RWPE2 (cell line): ENCODE results near the gene RORB.

Experiments
- ATAC-seq: fragments of 200-7000 bp; cut with Tn5 transposase; 3 replicates; pipeline ENCODE4 v1.9.1; 2021; ENCODE audit warnings: low read depth
- DNase-seq: peaks from one replicate; pipeline ENCODE4 v3.0.0-alpha.2; 2020; ENCODE audit warnings: low spot score
- H3K27ac ChIP-seq: fragments of 450-650 bp; 2 replicates; pipeline ENCODE4 v1.5.1; 2017; ENCODE audit warnings: mild to moderate bottlenecking; ENCODE audit not compliant: poor library complexity, severe bottlenecking
- H3K27me3 ChIP-seq: fragments of 250-450 bp; sonication (Bioruptor Pico); 2 replicates; pipeline ENCODE4 v1.5.1; 2021; ENCODE audit warnings: mild to moderate bottlenecking, moderate library complexity; ENCODE audit not compliant: insufficient read depth, poor library complexity, severe bottlenecking
- H3K36me3 ChIP-seq: fragments of 250-450 bp; sonication (Bioruptor Pico); 2 replicates; pipeline ENCODE4 v1.5.1; 2020; ENCODE audit warnings: low read depth, mild to moderate bottlenecking, moderate library complexity
- H3K4me1 ChIP-seq: fragments of 250-450 bp; sonication (Bioruptor Pico); 2 replicates; pipeline ENCODE4 v1.5.1; 2021; ENCODE audit warnings: mild to moderate bottlenecking, moderate library complexity; ENCODE audit not compliant: insufficient read depth, poor library complexity, severe bottlenecking
- H3K4me3 ChIP-seq: fragments of 250-450 bp; sonication (Bioruptor Pico); 2 replicates; pipeline ENCODE4 v1.5.1; 2021; ENCODE audit warnings: mild to moderate bottlenecking, moderate library complexity; ENCODE audit not compliant: severe bottlenecking
- H3K9me3 ChIP-seq: fragments of 250-450 bp; sonication (Bioruptor Pico); 2 replicates; pipeline ENCODE4 v1.5.1; 2021; ENCODE audit warnings: mild to moderate bottlenecking, moderate library complexity; ENCODE audit not compliant: severe bottlenecking
- TF ChIP-seq, protein P1 (sequence below): fragments of 450-650 bp; IDR thresholded peaks from one replicate; pipeline ENCODE4 v1.5.1; 2017; ENCODE audit warnings: mild to moderate bottlenecking, moderate library complexity; ENCODE audit not compliant: poor library complexity, severe bottlenecking

The RORB gene

DNA sequence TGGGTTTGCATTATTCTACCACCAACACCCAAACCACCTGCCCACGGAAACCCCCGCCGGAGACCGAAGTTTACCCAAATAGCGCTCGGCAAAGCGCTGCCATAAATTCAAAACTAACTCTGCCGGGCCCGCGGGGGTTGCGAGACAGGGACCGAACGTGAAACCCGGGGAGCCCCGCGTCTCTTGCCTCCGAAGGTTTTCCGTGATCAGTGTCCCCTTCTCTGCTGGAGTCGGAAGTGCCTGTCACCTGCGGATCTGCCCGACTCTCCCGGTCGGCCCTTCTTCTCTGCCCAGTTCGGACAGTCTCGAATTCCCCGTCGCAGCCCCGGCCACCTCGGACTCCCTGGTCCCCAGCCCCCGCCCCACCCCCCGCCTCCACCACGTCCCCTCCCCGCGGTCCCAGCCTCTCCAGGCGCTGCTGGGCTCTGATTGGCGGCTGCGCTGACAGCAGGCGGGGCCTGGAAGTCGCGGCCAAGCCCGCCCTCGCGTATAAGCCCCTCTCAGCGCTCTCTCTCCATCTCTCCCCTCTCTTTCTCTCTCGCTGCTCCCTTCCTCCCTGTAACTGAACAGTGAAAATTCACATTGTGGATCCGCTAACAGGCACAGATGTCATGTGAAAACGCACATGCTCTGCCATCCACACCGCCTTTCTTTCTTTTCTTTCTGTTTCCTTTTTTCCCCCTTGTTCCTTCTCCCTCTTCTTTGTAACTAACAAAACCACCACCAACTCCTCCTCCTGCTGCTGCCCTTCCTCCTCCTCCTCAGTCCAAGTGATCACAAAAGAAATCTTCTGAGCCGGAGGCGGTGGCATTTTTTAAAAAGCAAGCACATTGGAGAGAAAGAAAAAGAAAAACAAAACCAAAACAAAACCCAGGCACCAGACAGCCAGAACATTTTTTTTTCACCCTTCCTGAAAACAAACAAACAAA lies at the start of gene RORB:
Gene RORB (plus strand): TSS at position 517 of the 929 bp plus-strand sequence. CDS start 642 bp downstream, outside the sequence.
- ATAC-seq, result peak; percentile 59
- peak within 1 kb of the TSS; percentile 33 for H3K4me3 ChIP-seq
- no peaks in the 10 kb centered on the region for H3K9me3 ChIP-seq
- no peak within 1 kb of the TSS for H3K27ac ChIP-seq
- no peaks in the 10 kb centered on the region for H3K4me1 ChIP-seq
- H3K27me3 ChIP-seq, result peaks cover 85% of the 10 kb centered on the region
- DNase-seq, result peak; percentile 38
- TF ChIP-seq, protein P1, sequence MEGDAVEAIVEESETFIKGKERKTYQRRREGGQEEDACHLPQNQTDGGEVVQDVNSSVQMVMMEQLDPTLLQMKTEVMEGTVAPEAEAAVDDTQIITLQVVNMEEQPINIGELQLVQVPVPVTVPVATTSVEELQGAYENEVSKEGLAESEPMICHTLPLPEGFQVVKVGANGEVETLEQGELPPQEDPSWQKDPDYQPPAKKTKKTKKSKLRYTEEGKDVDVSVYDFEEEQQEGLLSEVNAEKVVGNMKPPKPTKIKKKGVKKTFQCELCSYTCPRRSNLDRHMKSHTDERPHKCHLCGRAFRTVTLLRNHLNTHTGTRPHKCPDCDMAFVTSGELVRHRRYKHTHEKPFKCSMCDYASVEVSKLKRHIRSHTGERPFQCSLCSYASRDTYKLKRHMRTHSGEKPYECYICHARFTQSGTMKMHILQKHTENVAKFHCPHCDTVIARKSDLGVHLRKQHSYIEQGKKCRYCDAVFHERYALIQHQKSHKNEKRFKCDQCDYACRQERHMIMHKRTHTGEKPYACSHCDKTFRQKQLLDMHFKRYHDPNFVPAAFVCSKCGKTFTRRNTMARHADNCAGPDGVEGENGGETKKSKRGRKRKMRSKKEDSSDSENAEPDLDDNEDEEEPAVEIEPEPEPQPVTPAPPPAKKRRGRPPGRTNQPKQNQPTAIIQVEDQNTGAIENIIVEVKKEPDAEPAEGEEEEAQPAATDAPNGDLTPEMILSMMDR, result no peak
- no peaks in the 10 kb centered on the region for H3K36me3 ChIP-seq

DNA sequence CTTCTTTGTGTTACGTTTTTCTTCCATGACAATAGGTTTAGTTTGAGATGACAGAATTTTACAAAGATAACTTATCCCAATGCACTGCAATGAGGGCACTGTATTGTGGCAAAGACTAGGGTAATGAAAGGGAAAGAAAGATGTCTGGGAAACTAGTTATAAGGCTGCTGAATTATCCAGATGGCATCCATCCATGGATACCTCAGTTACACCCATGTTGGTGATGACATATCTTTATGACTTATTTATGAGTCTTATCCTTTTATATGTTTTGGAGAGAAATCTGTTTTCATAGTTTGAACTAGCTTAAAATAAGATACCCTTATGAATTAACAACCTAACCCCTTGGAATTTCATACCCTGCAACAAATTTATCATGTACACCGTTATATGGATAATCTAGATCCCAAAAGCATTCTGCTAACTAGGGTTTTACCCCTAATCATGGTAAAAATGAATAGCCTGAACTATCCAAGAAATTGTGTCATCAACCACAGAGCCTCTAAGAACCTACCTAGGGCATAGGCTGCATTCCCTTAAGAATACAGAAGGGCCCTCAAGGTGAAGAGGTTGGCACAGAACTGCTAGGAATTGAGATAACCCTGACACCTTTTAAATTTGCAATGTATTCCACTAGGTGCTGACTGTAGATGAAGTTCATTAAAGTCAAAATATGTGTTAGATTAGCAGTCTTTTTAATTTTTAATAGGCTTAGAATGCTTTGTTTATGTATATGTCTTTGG lies 49.5 kb upstream of the RORB start:
- TF ChIP-seq, protein P1, result no peak
- ATAC-seq, result no peak
- Histone ChIP-seq H3K27ac (no peak overlapping the region), H3K27me3 (no peaks in the 10 kb centered on the region), H3K4me3 (no peak overlapping the region), H3K4me1 (peaks cover 5% of the 10 kb centered on the region), H3K9me3 (no peaks in the 10 kb centered on the region), H3K36me3 (no peaks in the 10 kb centered on the region)
- no peak for DNase-seq

DNA sequence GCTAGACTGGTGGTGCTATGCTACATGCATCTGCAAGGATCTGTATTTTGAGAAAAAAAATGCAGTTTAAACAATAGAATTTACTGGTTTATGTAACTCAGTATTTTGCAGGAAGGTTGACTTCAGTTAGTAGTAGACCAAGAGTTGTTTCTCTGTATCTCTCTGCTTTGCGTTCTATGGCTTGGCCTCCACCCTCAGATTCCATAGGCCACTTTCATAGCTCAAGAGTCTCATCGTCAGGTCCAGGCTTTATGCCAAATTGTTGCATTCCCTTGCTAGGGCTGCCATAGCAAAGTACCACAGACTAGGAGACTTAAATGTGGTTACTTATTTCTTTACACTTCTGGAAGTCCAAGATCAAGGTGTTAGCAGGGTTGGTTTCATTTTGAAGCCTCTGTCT lies 48.1 kb upstream of the RORB start:
- H3K4me1 ChIP-seq, result no peaks in the 10 kb centered on the region
- TF ChIP-seq, protein P1, result no peak
- ATAC-seq (no peak), DNase-seq (no peak)
- H3K9me3 ChIP-seq, result no peaks in the 10 kb centered on the region
- no peaks in the 10 kb centered on the region for H3K27me3 ChIP-seq
- no peak overlapping the region for H3K4me3 ChIP-seq
- H3K27ac ChIP-seq, result no peak overlapping the region
- no peaks in the 10 kb centered on the region for H3K36me3 ChIP-seq

DNA sequence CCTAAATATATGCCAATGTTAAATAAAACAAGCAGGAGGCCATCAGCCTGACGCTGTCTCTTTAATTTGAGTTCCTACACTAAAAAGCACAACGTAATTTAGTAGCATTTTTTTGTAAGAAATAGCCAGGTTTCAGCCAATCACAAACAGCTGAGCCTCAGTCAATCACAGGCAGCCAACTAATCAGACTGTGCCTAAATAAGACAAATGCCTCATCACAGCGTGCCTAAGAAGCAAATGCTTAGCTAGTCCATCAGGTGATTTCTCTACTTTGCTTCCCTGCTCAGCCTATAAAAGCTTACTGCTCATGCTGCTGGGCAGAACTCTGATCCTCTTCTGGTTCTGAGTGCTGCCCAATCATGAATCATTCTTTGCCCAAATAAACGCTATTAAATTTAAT lies 38.3 kb upstream of the RORB start:
- Histone ChIP-seq H3K27ac (no peak overlapping the region), H3K4me1 (no peaks in the 10 kb centered on the region), H3K4me3 (no peak overlapping the region), H3K36me3 (no peaks in the 10 kb centered on the region), H3K9me3 (no peaks in the 10 kb centered on the region), H3K27me3 (no peaks in the 10 kb centered on the region)
- ATAC-seq (peak; percentile 29; the same call in 1 of the 3 replicates), DNase-seq (no peak)
- TF ChIP-seq, protein P1, result no peak
